Esophagus mucosa (tissue), 1 donor: ENCODE measurements around the gene NTNG1. TPM values are rescaled to one million over a fixed set of nuclear protein-coding genes. Genes with fewer than 3 reads are reported as not detected.
"Not testable (repeated sequence)": the region's sequence is repeated elsewhere in the genome, so short reads cannot be mapped to it uniquely, and the experiment has no call there.

ENCODE experiments used
- ATAC-seq: fragments of 200-7000 bp; cut with Tn5 transposase; one replicate; pipeline ENCODE4 v1.9.1; 2020
- total RNA-seq: library from RNA; stranded (reverse); gene quantifications from one replicate; pipeline ENCODE4 v1.2.4, GENCODE V29; 2023
- donor health status: DM: yes; HTN: yes; CAD: no.

Gene NTNG1
- total RNA-seq, 1 donor from 2014 or later, result 0.48 TPM

DNA sequence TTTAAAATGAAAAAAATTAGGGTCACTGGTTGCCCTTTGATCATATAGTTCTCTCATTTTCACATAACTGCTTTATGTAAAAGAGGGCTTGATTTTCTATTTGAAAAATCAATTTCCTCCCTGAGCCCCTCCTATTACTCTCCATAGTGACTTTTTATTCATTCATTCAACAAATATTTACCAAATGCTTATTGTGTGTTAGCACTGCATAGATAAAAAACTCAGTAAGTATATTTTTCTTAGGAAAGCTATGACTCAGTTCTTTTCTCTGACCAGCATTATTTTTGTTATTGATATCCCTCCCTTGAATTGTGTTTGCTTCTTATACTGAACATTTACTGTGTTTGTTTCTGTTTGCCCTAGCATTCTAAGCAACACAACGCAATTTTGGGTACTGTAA is 59.8 kb downstream of the NTNG1 start:
- no peak for ATAC-seq

DNA sequence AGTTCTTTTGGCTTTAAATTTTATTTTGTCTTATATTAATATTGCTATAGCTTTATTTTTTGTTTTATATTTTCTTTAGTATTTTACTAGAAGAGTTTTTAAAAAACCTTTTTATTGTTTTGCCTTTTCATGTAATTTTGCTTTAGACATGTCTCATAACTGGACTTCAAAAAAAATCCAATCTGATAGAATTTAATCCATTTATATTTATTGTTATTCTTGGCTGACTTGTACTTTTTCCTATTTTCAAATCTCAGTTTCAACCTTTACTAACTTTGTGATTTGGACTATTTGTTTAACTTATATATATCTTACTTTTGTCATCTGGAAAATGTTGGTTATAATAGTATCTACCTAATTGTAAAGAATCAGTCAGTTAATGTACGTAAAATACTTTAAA is 61.2 kb downstream of the NTNG1 start:
- ATAC-seq, result no peak

DNA sequence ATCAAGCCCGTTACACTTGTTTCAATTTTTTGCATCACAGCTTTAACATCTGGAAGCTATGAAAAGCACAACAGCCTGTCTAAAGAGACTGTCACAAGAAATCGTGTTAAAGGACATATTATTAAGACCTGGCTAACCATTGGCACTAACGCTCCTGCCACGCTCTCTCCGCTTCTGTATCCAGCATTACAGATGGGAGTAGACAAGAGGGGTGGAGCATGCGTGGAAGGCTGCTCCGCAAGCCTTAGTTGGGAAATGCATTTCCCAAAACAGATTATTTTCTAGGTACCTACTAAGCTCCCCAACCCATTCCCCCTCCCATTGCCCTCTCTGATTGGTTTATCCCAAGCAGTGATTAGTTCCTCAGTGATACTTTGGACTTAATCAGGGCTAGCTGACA is 72.4 kb downstream of the NTNG1 start:
- no peak for ATAC-seq

DNA sequence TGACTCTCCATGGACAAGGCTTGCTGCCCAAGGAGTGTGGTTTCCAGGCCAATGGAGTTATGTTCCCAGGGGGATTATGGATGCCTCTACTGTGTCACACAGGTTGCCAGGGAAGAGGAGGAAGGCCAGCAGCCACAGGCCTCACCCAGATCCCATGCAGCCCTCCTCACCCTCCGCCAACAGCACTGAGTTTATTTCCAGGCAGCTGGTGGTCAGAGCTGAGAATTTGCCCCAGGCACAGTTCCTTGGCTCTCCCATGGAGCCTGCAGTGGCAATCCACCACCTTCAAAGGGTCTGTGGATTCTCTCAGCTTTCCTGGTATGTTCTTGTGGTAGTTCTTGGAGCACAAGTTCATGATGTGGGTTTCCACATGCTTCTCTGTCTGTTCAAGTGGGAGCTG is 79.2 kb downstream of the NTNG1 start:
- no peak for ATAC-seq

DNA sequence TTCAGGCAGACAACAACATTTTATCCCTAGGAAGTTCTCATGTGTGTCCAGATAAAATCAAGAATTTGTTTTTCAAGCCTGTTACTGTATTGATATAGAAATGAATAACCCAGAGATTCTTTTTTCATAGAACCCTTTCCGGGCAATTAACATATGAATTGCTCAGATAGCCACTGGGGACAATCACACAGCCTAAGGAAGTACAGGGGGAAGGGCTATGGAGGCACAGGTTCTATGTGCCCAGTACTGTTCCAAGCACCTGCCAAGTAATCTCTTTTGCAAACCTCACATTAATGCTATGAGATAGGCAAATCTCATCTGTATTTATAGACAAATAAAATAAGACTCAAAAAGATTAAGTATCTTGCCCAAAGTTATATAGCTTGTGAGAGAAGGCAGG is 84.9 kb downstream of the NTNG1 start:
- ATAC-seq, result no peak

DNA sequence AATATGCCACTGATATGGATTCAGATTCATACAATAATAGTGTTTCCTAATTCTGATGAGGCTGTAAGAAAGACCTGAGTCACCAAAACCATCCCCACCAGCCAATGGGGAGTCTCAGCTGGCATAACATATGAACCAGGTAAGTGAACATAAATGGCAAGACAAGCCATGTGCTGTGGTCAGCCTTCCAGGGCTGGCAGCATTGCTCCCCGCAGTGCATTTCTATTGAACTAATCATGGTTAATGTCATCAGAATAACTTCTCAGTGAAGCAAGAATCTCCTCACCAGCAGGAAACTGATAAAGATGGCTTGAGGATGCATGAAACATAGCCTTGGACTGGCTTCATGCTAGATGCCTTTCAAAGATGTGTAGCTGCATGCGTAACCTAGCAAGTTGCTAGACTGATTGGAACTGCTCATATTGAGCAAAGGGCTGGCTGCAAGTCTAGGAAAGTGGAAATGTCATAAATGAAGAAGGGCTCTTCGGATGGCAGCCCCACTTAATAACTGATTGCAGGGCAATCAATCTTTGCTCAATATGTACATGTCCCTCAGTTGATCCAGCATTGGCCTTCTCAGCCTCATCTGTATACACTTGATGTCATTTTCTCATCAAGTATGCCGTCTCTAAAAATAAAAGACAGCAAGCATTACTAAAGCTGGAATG is 88.0 kb downstream of the NTNG1 start:
- ATAC-seq, result no peak

DNA sequence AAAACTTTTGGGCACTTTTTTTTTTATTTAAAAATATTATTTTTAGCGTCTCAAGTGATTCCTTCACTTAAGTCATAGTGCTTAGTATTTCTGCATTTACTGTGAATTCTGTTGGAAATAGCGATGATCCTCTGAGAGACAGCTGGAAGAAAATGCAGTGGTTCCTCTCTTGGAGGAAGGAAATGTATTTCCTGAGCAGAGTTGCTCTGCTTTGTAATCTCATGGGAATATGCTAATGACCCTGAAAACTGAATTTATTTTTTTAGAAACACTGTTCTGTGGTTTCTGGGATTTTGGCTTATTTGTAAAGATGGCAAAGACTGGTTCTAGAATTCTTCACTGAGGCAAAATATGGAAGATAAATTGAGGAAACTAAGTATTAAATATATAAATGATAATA is 88.9 kb downstream of the NTNG1 start:
- no peak for ATAC-seq

DNA sequence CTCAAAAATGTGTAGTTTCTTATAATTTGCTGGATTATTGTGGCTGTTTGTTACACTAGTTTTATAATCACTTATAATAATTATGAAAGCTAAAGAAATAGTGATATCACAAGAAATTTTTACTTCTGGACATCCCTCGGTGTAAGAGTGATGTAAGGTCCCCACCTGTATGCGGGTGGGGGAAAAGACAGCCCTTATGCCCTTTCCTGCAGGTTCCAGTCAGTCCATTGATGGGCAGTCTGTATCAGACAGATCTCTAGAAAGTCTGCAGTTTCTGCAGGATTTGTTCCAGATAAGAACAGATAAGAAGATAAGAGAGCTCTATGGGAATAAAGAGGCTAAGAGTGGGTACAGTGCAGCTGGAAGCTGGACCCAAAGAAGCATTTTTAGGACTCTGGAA is 89.3 kb downstream of the NTNG1 start:
- no peak for ATAC-seq

DNA sequence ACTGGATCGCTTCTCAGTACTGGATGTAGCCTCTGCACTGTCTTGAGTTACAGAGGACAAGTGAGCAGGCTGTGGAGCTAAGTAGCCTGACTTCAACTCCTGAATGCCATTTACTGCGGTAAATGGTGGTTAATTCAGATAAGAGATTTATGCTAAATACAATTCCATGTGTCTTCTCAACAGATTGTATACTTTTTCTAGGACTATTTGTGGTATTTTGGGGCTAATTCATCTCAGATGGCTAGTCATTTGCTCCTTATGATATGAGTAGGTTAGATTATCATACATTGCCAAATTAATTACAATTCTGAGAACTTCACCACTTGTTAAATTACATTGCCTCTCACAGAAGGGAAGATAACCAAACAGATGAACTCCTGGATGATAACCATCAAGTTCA is 90.5 kb downstream of the NTNG1 start:
- no peak for ATAC-seq

DNA sequence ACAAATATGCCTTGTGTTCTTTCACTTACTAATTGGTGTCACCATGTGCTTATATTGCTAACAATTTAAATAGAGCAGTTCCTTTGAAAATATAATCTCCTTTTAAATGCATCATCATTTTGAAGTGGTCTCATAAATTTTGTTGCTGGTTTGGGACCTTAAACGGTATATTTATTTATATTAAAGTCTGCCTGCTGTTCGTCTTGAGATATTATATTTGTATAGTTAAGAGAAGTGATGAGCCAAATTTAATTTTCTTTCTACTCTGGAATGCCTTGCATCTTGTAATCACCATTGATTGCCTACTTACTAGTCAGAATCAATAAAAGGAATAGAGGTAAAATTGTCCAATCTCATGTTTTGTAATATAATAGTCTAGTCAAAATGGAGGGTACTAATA is 91.6 kb downstream of the NTNG1 start:
- no peak for ATAC-seq

DNA sequence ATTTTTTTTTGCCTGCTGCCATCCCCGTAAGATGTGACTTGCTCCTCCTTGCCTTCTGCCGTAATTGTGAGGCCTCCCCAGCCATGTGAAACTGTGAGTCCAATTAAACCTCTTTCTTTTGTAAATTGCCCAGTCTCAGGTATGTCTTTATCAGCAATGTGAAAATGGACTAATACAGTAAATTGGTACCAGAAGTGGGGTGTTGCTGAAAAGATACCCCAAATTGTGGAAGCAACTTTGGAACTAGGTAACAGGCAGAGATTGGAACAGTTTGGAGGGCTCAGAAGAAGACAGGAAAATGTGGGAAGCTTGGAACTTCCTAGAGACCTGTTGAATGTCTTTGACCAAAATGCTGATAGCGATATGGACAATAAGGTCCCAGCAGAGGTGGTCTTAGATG is 95.9 kb downstream of the NTNG1 start:
- ATAC-seq, result not testable (repeated sequence)

DNA sequence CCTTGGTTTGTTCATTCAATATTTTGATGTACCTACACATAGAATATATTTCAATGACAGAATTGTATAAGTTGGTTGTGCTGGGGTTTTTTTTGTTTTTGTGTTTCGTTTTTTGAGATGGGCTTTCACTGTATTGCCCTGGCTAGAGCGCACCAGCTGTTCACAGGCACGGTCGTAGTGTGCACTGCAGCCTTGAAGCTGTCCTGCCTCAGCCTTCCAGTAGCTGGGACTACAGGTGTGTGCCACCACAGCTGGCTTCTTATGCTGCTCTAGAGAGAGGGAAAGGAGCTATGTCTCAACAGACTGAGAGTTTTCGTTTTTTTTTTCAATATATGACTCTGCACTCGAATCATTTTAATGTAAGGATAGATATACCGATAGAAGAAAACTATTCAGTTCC is 102.6 kb downstream of the NTNG1 start:
- ATAC-seq, result no peak

DNA sequence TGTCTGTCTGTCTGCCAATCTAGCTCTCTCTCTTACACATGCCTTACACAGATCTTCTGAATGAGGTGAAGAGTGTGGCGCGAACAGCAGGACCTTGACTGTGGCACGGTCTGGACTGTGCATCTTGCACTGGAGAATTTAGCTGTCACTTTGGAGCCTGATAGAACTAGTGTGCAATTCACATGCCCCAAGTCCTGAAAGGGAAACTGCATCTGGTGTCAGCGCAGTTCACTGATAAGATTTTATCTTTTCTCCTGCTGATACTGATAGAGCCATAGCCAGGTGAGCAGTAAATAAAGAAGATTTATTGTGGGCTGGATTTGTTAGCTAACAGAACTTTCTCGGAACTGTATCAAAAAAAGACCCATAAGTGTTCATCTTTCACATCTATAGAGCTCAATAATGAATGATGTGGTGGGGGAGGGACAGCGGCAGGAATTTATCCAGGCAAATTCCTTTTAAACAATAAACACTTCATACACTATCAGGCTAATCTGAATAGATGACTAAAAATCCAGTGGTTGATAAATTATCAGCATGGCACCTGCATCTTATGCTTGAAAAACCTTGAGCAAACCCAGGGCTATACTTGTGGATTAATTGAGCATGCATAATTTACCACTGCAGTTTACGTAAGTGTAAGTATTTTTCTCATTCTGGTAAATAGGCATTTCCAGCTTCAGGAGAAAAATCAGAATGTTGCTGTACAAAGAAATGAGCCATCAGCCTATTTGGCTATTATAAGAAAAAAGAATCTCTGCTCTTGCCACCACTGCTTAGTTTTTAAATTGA is 104.1 kb downstream of the NTNG1 start:
- ATAC-seq, result no peak

DNA sequence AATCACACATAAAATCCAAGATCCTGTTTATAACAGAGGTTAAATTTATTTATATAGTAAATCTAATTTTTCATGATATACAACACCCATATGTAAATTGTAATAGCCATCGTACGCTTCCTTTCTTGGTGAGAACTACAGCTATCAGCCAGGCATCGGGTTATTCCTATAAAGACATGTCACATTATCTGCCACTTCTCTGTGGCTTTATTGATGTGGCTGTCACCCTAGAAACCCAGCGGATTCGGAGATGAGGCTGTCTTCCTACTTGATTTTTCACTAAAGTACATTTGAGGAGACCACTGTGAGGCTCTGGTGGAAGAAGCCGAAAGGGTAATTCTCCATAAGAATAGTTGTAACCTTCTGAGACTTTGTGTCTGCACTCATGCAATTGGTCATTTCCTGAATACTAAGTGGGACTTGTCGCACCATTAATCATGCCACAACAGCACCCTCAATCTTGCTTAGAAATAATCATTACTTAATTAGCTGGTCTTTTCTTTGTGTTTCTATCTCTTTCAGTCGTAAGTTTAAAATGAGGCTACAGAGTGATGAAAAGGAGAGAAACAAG is 106.0 kb downstream of the NTNG1 start:
- ATAC-seq, result no peak

DNA sequence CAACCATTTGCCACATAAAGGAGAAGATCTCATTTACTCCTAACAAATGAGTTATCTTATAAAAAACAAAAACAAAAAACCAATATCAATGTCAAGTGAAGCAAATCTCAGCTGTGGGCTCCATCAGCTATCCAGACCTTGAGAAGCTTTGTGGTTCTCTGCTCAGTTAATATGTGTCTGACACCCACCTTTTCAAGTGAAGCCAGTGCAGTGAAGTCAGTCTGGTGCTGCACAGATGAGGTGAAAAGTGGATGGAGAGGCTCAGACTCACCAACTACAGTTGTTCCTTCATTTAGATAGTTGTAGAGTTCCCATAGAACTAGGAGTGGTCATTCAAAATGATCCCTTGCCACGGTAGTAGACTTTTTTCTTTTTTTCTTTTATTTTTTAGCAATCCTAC is 106.8 kb downstream of the NTNG1 start:
- ATAC-seq, result no peak

DNA sequence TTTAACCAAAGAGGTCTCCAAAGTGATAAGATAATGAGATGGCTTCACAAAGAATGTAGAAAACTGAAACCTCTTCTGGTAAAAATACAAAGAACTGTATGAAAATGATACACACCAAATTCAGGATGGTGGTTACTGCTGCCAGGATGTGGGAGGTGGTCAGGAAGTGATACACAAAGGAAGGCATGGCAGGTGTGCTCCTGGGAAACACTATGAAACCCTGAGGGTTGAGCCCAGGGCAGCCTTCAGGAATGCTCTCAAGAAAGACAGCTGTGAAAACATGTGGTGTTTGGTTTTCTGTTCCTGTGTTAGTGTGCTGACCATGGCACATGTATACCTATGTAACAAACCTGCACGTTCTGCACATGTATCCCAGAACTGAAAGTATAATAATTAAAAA is 109.3 kb downstream of the NTNG1 start:
- ATAC-seq, result no peak

DNA sequence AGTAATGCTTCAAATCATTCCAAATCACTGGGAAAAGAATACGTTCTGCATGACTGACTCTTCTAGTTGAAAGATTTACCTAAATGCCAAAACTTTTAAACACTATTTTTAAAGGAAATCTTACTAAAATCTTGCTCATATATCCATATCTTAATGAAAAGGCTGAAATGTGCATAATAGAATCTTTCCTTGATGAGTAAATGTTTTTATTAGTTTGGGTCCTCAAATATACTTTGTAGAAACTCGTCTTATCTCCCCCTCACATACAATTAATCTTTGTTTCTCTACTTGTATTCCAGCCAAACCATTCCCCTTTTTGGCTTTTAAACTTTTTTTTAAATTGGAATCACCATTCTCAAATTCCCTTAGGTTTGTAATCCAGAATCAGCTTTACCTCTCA is 110.2 kb downstream of the NTNG1 start:
- no peak for ATAC-seq

DNA sequence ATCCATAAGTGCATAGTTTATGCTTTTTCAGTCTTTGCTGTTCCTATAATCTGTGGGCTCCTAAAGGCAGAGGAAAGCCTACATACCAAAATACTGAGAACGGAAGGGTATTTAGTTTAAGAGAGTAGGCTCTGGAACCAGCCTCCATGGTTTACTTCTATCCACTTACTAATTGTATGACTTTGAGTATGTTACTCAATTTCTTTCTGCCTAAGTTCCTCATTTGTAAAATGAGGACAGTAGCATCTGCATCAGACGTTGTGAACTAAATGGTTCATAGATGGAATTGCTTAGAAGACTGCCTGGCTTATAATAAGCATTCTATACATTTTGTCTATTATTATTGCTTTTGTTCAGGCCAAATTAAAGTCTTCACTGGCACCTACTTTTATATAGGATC is 111.0 kb downstream of the NTNG1 start:
- no peak for ATAC-seq

DNA sequence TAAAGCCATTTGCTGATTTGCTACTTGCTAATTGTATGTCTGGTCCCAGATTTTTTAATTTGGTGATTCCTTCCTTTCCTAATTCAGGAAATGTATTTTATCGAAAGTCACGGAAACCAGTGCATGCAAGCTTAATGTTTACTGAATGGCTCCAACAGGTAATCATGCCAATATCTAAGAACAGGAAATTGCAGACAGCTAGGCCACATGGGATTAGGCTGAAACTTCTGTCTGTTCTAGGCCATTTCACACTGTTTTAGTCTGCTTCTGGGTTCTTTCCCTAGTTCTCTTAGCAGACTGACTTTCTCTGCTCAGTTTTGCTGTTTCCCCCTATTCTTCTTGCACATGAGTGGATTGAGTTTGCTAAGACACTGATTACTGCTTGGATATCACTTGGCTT is 111.4 kb downstream of the NTNG1 start:
- ATAC-seq, result no peak

DNA sequence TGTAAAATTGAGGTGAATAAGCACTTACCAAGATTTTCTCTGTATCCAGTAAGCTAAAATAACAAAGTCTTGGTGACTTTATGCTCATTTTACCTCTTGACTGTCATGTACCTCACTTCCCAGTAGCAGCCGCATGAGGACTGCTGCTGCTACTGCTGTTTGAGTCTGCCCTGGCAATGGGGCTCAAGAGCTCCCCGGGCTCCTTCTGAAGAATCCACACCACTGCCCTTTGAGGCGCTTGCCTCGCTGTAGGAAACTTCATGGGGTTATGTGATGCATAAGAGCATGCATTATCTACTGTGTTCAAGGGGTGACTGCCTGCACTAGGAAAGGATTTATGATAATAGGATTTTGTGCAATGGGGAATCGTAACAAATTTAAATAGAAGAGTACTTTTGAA is 113.5 kb downstream of the NTNG1 start:
- ATAC-seq, result no peak

DNA sequence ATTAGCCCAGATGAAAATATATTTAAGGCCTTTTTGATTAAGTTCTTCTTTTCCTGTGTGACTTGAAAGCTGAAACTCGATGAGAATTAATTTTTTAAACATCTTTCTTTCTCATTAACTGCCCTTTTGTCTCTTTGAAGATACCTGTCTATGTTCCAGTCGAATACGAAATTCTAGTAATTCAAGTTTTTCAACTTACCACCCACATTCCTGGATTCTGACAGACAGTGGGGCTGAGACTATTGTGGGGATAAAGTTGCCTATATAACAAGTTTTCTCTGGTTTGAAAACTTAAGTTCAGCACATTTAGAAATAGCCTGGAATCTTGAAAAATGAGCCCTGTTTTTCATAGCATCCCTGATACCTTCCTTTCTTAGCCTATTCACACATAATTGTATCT is 114.6 kb downstream of the NTNG1 start:
- no peak for ATAC-seq

DNA sequence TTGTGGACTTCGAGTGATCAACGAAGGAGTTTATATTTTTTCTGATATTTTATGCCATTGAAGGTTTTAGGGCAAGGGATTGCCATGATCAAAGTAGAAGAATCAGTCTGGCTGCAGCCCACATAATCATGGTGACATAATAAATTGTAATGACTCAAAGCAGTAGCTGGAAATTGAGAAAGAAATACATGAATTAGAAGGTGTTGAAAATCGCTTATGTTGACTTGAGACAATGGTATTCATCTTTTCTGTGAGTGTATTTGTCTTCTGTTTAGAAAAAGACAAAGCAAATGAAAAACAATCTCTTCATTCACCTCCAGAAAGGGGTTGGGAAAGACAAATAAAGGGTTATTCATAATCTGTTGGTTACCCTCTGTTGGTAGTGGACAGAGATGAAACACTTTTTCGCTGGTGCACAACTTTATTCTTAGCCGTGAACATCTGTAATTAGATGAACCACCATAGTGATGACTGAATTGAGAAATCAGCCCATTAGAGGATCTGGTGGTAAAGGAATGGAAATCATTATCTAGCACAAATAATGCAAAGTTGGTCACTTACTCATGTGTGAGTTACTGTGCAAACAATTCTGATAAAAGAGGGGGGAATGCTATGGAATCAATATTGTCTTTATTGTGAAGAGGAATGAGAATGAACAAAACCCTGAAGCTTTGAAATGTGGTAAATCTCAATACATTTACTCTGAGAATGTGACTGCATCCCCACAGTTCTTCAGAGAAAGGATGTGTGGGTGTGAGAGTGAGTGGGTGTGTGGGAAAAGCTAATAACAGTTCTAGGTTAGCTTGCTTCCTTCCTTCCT is 121.8 kb downstream of the NTNG1 start:
- no peak for ATAC-seq

DNA sequence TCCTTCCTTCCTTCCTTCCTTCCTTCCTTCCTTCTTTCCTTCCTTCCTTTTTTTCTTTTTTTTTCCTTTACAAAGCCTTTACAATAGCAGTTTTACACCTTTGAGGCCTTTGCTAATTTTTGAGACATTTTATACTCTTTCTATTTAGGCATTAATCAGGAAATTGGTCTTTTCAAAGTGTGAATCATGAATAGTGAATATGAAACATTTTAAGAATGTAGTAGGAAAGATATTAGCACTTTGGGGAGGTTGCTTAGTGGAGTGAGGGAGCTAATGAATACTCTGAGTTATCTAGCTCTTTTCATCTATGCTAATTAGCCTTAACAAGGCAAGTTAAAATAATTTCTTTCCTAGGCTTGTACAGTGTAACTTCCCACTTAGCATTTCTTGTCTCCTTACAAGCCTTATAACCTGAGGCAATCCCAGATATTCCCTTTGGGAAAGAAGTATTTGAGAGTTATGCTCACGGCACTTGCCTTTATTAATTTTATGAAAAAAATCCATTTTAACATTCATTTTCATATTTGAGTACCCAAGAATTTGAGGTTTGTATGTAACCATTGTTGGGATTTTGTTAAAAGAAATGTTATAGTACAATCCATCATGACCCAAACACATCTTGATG is 122.6 kb downstream of the NTNG1 start:
- ATAC-seq, result no peak
